Endothelial cell of umbilical vein (primary cell): Measurements from ENCODE around the gene CCNY. TPM values are rescaled to one million over a fixed set of nuclear protein-coding genes. Genes with fewer than 3 reads are reported as not detected.

Experiments
- BruUV-seq: library from RNA; stranded (reverse); fragments of 400-500 nt; replicated peaks from 2 replicates; lab custom pipeline; 2021; lab: Mats Ljungman, UMichigan
- CTCF ChIA-PET: fragments of 300-600, 350-600 bp; sonication (Branson Sonifier 250); formaldehyde crosslinking; loops from one replicate; lab custom pipeline; 2021; ENCODE audit warnings: antibody characterized with exemption, inconsistent platforms; lab: Charles Lee
- POLR2A ChIA-PET: fragments of 300-600, 350-600 bp; sonication (Branson Sonifier 250); formaldehyde crosslinking; loops from one replicate; lab custom pipeline; 2021; ENCODE audit warnings: antibody characterized with exemption, inconsistent platforms; lab: Charles Lee
- DNase-seq: peaks from one replicate; pipeline ENCODE4 v3.0.0-alpha.2; 2011; ENCODE audit warnings: low read depth, low spot score
- FAIRE-seq: peaks from 2 replicates; lab custom pipeline; 2011; peaks lifted over from hg19 to GRCh38; lab: Jason Lieb, UNC
- H2AFZ ChIP-seq: 2 replicates; pipeline ENCODE4 v1.6.0; 2012; ENCODE audit warnings: low read depth, low read length, control low read depth, inconsistent platforms
- H3K27ac ChIP-seq: 2 replicates; pipeline ENCODE4 v1.5.1; 2011; ENCODE audit warnings: low read depth, mild to moderate bottlenecking, control low read depth, low read length, moderate library complexity; ENCODE audit not compliant: insufficient read depth
- H3K27me3 ChIP-seq, 2 experiments: 2 replicates each; pipeline versions ENCODE4 v1.6.0 to v1.6.1; 2011; ENCODE audit warnings: low read length in 2 of 2, mixed read lengths in 1 of 2; ENCODE audit not compliant: control insufficient read depth in 2 of 2, insufficient read depth in 2 of 2
- H3K36me3 ChIP-seq, 2 experiments: 2 replicates in 1 of 2; 3 replicates in 1 of 2; pipeline ENCODE4 v1.5.1; 2011; ENCODE audit warnings: low read length in 2 of 2, mild to moderate bottlenecking in 1 of 2, moderate library complexity in 1 of 2; ENCODE audit not compliant: control insufficient read depth in 2 of 2, insufficient read depth in 2 of 2; ENCODE audit errors: extremely low read depth in 1 of 2
- H3K4me1 ChIP-seq: 3 replicates; pipeline ENCODE4 v1.5.1; 2011; ENCODE audit warnings: mild to moderate bottlenecking, low read length; ENCODE audit not compliant: control insufficient read depth, insufficient read depth; ENCODE audit errors: extremely low read depth
- H3K4me2 ChIP-seq: 2 replicates; pipeline ENCODE4 v1.6.1; 2011; ENCODE audit warnings: low read length, control low read depth, mixed read lengths; ENCODE audit not compliant: insufficient read depth
- H3K4me3 ChIP-seq, 3 experiments: fragments of 200-600 bp in 1 of 3; sonication (generic), shearing (Covaris generic) in 1 of 3; replicated peaks in 1 of 3; 2 replicates each; pipeline ENCODE4 v1.5.1; 2011 to 2016; ENCODE audit warnings: control low read depth in 3 of 3, low read length in 3 of 3, mild to moderate bottlenecking in 2 of 3, inconsistent platforms in 1 of 3, low read depth in 1 of 3, moderate library complexity in 1 of 3; ENCODE audit not compliant: insufficient read depth in 1 of 3
- H3K79me2 ChIP-seq: 2 replicates; pipeline ENCODE4 v1.6.0; 2012; ENCODE audit warnings: low read length, inconsistent platforms; ENCODE audit not compliant: control insufficient read depth, insufficient read depth
- H3K9ac ChIP-seq: replicated peaks from 2 replicates; pipeline ENCODE3; 2011; ENCODE audit warnings: low read length, control low read depth; ENCODE audit not compliant: insufficient read depth; ENCODE audit errors: extremely low read depth
- H3K9me1 ChIP-seq: replicated peaks from 3 replicates; pipeline ENCODE4 v1.6.0; 2011; ENCODE audit warnings: mild to moderate bottlenecking, low read length; ENCODE audit not compliant: control insufficient read depth, insufficient read depth; ENCODE audit errors: extremely low read depth
- H3K9me3 ChIP-seq: replicated peaks from 2 replicates; pipeline ENCODE4 v1.5.1; 2012; ENCODE audit warnings: low read length, inconsistent platforms; ENCODE audit not compliant: control insufficient read depth, insufficient read depth
- H4K20me1 ChIP-seq: replicated peaks from 2 replicates; pipeline ENCODE3; 2011; ENCODE audit warnings: mild to moderate bottlenecking, low read length; ENCODE audit not compliant: control insufficient read depth, insufficient read depth; ENCODE audit errors: extremely low read depth
- CTCF ChIP-seq, 2 donors: IDR thresholded peaks; 1 replicate in 1 of 2; 2 replicates in 1 of 2; pipeline ENCODE4 v1.5.1; 2011; ENCODE audit warnings: low read length in 2 of 2, mild to moderate bottlenecking in 2 of 2, moderate library complexity in 2 of 2, control low read depth in 1 of 2, inconsistent platforms in 1 of 2, low read depth in 1 of 2; ENCODE audit not compliant: insufficient read depth in 1 of 2; ENCODE audit errors: extremely low read depth in 1 of 2
- EZH2 ChIP-seq: IDR thresholded peaks from 2 replicates; pipeline ENCODE4 v1.6.1; 2012; ENCODE audit warnings: borderline replicate concordance, low read depth, mild to moderate bottlenecking, moderate library complexity, low read length, inconsistent platforms; ENCODE audit not compliant: severe bottlenecking
- FOS ChIP-seq: IDR thresholded peaks from 2 replicates; pipeline ENCODE4 v1.6.1; 2011; ENCODE audit warnings: mild to moderate bottlenecking, low read length, moderate library complexity, borderline replicate concordance; ENCODE audit not compliant: insufficient read depth
- GATA2 ChIP-seq: IDR thresholded peaks from 2 replicates; pipeline ENCODE4 v1.7.0; 2011; ENCODE audit warnings: low read depth, mild to moderate bottlenecking, moderate library complexity, mixed read lengths, low read length; ENCODE audit not compliant: insufficient read length, insufficient read depth
- JUN ChIP-seq: IDR thresholded peaks from 2 replicates; pipeline ENCODE4 v1.6.1; 2011; ENCODE audit warnings: borderline replicate concordance, low read depth; ENCODE audit not compliant: insufficient read length, insufficient read depth
- MAX ChIP-seq: IDR thresholded peaks from 2 replicates; pipeline ENCODE4 v1.6.1; 2011; ENCODE audit not compliant: insufficient read depth, insufficient read length
- MYC ChIP-seq: IDR thresholded peaks from one replicate; pipeline ENCODE4 v1.6.1; 2011; ENCODE audit warnings: mild to moderate bottlenecking, low read depth, low read length
- POLR2A ChIP-seq: IDR thresholded peaks from 2 replicates; pipeline ENCODE4 v1.6.1; 2012; ENCODE audit warnings: low read depth, mild to moderate bottlenecking, control low read depth, low read length
- POLR2AphosphoS5 ChIP-seq: IDR thresholded peaks from 2 replicates; pipeline ENCODE4 v1.6.1; 2012; ENCODE audit warnings: low read depth, mild to moderate bottlenecking, control low read depth, low read length, moderate library complexity; ENCODE audit not compliant: insufficient read depth
- dilution Hi-C: fragments of 300-500 bp; cut with MboI; formaldehyde crosslinking; loops from one replicate; pipeline ENCODE4 v1.15.0; 2019; ENCODE audit warnings: low sequenced_read_pairs; ENCODE audit not compliant: extremely low pct_ligation_motif_present
- intact Hi-C: fragments of 100-400 bp; cut with micrococcal nuclease; formaldehyde crosslinking; loops from one replicate; pipeline ENCODE4 v1.10.0; 2022
- polyA plus RNA-seq, 4 experiments: library from polyadenylated mRNA; depleted of rRNA in 3 of 4; stranded (reverse) in 3 of 4; unstranded in 1 of 4; fragments of >200 nt; gene quantifications; 2 replicates each; pipeline versions ENCODE4 v1.2.1 to v1.2.3, GENCODE V29; 2011 to 2012; ENCODE audit warnings: missing spikeins in 1 of 4
- total RNA-seq: library from RNA; stranded (reverse); gene quantifications from 2 replicates; pipeline ENCODE4 v1.2.3, GENCODE V29; 2021

The CCNY gene
- total and polyA plus RNA-seq, 2 donors (not counting 3 experiments of a cell fraction or from before 2014, with no cell fraction given), result 61.5 to 107 TPM

GRCh38 chr10:35433851-35434426, 97.6 kb downstream of the CCNY start:
- peaks cover 94% of the 10 kb centered on the region for H3K79me2 ChIP-seq

More at GRCh38 chr10:35433851-35434426, 97.6 kb downstream of the CCNY start:
- Histone ChIP-seq H3K9ac (no peak overlapping the region), H4K20me1 (peaks cover 3% of the 10 kb centered on the region), H3K4me2 (no peak overlapping the region), H3K27me3 (no peaks in the 10 kb centered on the region), H3K4me1 (peaks cover 7% of the 10 kb centered on the region), H3K36me3 (no peaks in the 10 kb centered on the region), H3K27ac (no peak overlapping the region), H2AFZ (no peak overlapping the region), H3K9me3 (no peaks in the 10 kb centered on the region), H3K9me1 (no peaks in the 10 kb centered on the region), H3K4me3 (no peak overlapping the region)
- BruUV-seq, result no TSS peak
- ChIA-PET CTCF (no interaction called here), POLR2A (no interaction called here)
- no peak for DNase-seq
- intact Hi-C loops, result no loop called here
- TF ChIP-seq EZH2 (no peak), POLR2A (no peak), GATA2 (no peak), MAX (no peak), CTCF (IDR thresholded peaks at IDR 0.05; ENCODE audit: extremely low read depth in 1 of 2, insufficient read depth in 1 of 2, low read depth in 1 of 2, low read length in 2 of 2) (no peak), POLR2AphosphoS5 (no peak), MYC (no peak), FOS (no peak), JUN (no peak)
- no peak for FAIRE-seq
- dilution Hi-C loops, result no loop called here
